HG03460 (cell line): ENCODE measurements around the gene CCDC88B.

Source experiments
- ATAC-seq: cut with Tn5 transposase; IDR thresholded peaks from one replicate; pipeline ENCODE4 v1.9.1; 2021; ENCODE audit not compliant: unreplicated experiment

The CCDC88B gene

DNA sequence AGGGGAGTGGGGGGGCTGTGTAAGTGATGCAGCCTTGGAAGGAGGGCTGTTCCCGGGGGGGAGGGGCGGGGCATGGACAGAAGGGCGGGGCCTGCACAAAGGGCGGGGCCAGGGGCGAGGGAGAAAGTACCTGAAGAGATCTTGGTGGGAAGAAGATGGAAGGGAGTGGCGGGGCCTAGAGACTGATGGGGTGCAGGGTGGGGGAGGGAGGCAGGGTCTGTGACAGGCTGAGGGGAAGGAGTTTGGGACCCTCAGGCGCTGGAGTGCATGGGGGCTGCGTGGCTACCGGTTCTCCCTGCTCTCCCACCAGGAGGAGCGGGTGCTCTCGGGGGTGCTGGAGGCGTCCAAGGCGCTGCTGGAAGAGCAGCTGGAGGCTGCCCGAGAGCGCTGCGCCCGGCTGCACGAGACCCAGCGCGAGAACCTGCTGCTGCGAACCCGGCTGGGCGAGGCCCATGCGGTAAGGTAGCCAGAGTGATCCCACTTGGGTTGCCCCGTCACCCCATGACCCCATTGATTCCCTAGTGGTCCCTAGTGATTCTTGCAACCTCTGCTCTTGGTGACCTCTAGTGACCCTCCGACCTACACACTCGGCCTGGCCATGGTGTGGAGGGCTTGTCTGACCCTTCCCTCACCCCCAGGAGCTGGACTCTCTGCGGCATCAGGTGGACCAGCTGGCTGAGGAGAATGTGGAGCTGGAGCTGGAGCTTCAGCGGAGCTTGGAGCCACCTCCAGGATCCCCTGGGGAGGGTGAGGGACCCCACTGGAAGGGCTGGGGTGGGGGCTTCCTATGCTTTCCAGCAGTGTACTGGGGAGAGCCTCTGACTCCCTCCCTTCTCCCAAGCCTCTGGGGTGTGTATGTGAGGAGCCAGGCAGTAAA is 3.1 kb downstream of the CCDC88B start:
- no peak for ATAC-seq

DNA sequence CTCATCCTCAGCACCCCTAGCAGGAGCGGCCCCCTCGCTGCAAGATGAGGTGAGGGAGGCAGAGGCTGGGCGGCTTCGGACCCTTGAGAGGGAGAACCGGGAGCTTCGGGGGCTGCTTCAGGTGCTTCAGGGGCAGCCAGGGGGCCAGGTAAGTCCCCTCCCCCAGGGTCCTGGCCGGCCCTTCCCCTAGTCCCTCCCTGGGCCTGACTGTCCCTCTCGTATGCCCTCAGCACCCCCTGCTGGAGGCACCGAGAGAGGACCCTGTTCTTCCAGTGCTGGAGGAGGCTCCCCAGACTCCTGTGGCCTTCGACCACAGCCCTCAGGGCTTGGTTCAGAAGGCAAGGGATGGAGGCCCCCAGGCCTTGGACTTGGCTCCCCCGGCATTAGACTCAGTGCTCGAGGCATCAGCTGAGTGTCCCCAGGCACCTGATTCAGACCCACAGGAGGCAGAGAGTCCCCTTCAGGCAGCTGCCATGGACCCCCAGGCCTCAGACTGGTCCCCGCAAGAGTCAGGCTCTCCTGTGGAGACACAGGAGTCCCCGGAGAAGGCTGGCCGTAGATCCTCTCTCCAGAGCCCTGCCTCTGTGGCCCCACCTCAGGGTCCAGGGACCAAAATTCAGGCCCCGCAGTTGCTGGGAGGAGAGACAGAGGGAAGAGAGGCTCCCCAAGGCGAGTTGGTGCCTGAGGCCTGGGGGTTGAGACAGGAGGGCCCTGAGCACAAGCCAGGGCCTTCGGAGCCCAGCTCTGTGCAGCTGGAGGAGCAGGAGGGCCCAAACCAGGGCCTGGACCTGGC is 4.0 kb downstream of the CCDC88B start:
- no peak for ATAC-seq

DNA sequence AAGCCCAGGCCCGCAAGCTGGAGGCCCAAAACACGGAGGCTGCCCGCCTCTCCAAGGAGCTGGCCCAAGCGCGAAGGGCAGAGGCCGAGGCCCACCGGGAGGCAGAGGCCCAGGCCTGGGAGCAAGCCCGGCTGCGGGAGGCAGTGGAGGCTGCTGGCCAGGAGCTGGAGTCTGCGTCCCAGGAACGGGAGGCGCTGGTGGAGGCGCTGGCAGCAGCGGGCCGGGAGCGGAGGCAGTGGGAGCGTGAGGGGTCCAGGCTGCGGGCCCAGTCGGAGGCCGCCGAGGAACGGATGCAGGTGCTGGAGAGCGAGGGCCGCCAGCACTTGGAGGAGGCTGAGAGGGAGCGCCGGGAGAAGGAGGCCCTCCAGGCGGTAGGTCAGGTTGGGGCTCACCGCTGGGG is 4.8 kb downstream of the CCDC88B start:
- no peak for ATAC-seq

DNA sequence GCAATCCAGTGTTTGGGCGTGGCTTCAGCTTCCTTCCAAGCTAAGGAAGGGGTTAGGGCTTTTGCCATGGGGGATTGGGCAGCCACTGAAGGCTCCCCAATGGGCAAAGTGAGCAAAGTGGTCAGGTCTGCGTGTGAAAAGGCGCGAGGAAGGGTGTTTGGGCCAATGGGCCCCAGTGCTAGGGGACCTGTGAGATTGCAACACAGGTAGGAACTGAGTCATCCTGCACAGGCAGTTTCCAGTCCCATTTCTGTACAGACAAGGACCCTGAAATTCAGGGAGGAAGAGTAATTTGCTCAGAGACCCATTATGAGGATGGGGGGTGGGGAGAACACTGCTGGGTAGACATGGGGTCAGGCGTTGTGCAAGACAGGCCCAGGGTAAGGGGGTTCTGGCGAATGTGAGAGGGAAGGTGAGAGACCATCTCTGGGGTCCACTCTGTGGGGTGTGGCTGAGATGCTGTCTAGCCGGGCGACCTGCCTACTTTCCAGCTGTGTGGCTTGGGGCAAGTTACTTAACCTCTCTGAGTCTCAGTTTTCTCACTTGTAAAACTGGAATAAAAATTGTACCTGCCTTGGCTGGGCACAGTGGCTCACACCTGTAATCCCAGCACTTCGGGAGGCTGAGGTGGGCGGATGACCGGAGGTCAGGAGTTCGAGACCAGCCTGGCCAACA is 7.3 kb downstream of the CCDC88B start:
- ATAC-seq: no peak

DNA sequence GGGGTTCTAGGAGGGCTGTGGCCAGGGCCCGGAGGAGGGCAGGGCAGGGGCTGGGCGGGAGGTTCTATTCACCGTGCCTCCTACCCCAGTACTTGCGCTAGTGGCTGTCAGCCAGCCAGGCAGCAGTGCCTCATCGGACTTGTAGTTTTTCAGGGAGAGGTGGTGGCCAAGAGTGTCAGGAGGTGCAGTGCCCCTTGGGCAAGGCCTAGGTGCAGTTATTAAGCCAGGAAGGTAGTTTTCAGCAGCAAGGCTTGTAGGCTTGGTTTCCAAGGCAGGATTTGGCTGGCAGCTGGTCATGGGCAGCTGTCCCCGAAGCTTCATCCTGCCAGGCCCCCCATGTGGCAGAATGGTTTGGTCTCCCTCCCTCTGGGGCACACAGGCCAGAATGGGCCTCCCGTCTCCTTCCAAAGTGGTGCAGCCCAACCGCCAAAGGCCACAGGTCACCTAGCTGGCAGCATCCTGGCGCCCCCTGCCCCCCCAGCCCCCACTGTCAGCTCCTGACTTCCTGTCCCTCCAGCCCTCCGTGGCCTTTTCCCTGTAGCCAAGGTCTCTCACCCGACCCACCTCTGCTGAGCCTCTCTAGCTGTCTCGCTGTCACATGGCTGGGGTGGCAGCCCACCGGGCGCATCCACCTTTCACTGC is 8.5 kb downstream of the CCDC88B start:
- ATAC-seq: no peak

DNA sequence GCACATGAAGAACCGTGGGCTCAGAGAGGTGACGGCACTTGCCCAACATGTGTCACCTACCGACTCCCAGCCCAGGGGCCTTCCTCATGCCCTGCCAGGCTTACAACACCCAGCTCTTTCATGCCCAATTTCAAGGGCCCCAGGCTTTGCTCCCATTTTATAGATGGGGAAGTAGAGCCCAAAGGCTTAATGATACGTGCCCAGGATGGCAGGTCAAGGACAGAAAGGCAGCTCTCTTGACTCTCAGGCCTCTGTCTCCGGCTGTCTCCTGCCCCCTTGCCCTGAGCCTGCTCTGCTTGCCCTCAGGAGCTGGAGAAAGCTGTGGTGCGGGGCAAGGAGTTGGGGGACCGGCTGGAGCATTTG is 9.0 kb downstream of the CCDC88B start:
- no peak for ATAC-seq

DNA sequence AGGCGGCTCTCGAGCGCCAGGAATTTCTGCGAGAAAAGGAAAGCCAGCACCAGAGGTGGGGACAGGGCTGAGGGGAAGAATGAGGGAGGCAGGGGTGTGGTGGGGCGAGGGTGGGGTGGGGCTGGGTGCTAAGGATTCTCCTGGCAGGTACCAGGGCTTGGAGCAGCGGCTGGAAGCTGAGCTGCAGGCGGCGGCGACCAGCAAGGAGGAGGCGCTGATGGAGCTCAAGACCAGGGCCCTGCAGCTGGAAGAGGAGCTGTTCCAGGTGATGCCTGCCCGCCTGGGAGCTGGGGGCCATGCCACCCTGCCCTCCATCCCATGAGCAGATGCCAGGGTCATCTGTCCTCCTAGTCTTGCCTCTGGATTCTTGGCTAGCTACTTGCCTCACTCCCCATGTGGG is 9.4 kb downstream of the CCDC88B start:
- ATAC-seq: no peak

DNA sequence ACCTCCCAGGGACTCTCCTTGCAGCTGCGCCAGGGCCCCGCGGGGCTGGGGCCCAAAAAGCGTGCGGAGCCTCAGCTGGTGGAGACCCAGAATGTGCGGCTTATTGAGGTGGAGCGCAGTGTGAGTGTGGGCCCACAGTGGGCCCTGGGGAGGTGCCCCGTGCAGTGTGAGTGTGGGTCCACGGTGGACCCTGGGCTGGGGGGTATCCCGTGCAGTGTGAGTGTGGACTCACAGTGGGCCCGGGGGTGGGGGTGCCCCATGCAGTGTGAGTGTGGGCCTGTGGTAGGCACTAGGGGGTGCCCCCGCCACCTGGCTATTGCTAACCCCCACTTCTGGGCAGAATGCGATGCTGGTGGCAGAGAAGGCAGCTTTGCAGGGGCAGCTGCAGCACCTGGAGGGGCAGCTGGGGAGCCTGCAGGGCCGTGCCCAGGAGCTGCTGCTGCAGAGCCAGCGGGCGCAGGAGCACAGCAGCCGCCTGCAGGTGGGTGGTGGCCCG is 11.2 kb downstream of the CCDC88B start:
- no peak for ATAC-seq

DNA sequence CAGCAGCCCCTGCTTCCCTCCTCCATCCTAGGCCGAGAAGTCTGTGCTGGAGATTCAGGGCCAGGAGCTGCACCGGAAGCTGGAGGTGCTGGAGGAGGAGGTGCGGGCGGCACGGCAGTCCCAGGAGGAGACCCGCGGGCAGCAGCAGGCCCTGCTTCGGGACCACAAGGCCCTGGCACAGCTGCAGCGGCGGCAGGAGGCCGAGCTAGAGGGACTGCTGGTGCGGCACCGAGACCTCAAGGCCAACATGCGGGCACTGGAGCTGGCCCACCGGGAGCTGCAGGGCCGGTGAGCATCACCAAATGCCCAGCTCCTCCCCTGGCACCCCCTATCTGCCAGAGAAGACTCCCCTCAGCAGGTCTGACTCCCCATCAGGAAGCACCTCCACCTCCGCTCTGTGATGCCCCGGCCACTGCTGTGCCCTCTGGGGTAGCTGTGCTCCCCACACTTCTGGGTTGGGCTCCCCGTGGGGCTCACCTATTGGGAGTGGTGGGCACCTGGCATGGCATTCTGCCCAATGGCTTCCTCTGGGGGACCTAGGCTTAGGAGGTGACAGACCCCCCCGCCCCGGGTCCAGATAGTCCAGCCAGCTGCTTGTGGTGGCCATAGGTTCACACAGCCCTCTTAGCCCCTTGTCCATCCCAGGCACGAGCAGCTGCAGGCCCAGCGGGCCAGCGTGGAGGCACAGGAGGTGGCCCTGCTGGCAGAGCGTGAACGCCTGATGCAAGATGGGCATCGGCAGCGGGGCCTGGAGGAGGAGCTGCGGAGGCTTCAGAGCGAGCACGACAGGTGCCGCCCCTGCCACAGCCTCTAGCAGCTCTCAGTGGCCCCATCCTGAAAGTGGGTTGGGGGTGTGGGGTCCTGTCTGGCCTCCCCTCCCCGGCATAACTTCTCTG is 12.3 kb downstream of the CCDC88B start:
- ATAC-seq: no peak

DNA sequence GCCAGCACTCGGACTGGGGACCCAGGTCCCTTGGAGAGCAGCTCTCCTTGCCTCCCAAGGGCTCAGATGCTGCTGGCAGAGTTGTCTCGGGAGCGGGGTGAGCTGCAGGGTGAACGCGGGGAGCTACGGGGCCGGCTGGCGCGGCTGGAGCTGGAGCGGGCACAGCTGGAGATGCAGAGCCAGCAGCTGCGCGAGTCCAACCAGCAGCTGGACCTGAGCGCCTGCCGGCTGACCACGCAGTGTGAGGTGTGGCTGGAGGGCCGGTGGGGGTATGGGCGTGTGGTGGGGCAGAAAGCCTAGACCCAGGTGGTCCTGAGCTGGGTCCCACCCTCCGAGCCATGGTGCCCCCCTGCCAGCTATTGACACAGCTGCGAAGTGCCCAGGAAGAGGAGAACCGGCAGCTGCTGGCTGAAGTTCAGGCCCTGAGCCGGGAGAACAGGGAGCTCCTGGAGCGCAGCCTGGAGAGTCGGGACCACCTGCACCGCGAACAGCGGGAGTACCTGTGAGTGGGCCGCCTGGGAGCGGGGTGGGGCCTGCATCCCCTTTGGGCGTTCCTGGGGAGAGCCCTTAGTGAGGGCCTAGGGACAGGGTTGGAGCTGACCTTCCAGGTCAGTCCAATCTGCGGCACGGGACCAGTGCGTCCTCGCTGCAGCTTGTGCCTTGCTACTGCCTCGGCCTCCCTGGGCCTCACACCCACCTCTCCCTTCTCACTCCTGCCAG is 13.2 kb downstream of the CCDC88B start:
- no peak for ATAC-seq

DNA sequence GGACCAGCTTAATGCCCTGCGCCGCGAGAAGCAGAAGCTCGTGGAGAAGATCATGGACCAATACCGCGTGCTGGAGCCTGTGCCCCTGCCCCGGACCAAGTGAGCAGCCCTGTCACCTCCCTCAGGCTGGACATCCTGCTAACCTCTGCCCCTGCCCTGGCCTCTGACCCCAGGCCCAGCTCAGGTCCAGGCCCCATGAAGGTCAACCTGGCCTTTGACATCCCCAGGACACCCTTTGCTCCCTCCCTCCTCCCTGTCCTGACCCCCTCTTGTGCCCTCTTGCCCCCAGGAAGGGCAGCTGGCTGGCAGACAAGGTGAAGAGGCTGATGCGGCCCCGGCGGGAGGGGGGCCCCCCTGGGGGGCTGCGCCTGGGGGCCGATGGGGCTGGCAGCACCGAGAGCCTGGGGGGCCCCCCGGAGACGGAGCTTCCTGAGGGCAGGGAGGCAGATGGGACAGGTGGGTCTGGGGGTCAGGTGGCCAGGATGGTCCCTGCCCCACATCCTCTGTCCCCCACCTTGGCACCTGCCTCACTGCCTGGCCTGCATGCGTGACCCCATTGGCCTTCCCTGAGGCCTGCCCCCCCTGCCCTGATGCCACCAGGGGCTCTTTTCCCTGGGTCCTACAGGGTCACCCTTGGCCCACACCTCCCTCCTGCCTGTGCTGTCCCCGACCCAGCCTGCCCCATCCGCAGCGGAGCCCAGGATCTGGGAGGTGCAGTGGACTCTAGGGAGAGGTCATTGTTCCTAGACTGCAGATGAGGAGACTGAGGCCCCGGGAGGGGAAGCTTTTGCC is 13.9 kb downstream of the CCDC88B start:
- ATAC-seq: no peak

DNA sequence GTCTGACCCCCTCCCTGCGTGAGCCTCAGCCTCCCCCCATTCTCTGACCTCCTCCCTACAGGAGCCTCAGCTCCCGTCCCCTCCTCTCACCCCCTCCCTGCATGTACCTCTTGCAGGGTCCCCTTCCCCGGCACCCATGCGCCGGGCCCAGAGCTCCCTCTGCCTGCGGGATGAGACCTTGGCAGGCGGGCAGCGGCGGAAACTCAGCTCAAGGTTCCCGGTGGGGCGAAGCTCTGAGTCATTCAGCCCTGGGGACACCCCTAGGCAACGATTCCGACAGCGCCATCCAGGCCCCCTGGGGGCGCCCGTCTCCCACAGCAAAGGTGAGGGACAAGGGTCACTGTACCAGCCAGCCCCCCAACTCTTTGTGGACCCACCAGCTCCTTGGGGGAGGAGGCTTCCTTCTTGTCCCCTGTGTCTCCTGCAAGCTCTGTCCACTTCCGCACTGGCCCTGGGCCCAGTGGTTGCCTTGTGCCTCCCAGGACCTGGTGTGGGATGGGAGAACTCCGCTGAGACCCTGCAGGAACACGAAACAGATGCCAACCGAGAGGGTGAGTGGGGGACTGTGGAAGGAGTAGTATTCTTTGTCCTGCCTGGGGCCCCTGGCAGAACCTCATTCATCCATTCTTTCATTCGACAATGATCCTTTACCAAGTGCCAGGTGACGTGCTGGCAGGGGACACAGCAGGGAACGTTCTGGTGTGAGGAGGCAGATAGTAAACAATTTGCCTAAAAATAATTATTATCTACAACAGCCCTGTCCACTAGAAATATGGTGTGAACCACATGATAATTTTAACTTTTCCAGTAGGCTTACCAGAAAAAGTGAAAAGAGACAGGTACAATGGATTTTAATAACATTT is 15.3 kb downstream of the CCDC88B start:
- ATAC-seq: no peak

DNA sequence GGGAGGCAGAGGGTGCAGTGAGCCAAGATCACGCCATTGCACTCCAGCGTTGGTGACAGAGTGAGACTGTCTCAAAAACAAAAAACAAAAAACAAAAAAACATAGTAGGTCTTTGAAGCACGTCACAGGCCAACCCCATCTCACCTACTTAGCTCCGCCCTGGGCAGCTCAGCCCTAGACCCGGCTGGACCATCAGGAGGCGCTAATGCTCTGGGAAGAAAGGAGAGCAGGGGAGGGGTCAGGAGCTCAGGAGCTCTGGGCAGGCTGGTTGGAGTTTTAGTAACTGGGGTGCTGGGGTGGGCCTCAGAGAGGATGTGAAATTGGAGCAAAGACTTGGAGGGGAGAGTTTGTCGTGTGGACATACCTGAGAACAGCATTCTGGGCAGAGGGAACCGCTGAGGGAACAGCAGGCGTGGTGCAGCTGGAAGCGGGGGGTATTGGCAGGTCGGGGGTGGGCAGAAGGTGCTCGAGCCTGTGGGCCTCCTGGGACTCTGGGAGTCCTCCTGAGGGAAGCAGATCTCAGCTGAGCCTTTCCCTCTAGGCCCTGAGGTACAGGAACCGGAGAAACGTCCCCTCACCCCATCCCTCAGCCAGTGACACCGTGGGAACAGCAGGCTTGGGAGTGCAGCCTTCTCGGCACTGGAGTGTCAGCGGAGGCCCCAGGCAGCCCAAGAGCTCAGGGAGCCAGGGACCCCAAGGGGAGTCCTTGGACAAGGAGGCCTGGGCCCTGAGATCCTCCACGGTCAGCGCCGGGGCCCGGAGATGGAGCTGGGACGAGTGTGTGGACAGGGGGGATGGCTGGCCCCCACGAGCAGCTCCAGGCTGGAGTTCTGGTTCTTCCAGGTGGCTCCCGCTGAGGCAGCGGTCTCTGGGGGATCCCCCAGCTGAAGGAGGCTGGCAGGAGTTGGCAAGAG is 16.8 kb downstream of the CCDC88B start:
- no peak for ATAC-seq

DNA sequence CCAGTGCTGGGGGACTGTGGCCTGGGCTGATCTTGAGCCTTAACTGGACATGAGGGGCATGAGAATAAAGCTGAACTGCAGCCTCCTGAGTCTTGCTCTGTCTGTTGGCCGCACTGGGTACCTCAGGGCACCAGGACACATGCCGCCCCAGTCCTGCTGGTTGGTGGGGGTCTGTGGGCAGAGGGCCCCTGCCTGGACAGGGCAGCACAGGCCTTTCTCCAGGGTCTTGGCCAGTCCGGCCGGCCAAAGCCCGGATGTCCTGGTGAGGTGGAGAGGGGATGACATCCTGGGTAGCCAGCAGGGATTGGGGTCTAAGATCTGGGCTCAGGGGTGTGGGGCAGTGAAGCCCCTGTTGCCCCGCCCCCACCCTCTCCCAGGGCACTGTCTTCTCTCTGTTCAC is 17.4 kb downstream of the CCDC88B start:
- ATAC-seq: no peak

DNA sequence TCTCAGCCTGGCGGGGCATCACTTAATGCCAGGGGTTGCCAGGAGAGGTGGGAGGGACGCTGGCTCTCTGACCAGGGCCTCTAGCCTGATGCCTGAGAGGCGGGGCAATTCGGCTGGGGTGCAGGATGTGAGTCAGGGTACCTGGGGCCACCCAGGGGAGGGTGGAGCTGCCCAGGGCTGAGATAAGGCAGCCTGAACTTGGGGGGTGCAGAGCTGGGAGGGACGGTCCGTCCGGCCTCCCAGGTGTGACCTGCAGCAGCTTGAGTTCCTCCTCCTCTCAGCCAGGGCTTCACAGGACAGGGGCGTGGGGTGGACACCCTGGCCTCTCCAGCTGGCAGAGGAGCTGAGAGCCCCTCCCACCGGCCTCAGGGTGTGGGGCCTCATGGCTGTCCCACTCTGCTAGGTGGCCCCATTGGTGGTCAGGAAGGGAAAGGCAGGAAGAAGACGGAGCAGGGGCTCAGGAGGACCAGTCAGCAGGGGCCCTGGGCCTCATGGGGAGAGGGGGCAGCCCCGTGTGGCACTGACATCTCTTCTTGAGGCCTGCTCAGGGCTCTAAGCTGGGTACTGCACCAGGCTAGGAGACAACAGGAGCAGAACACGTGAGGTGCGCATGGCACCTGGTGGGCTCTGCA is 18.0 kb downstream of the CCDC88B start:
- no peak for ATAC-seq

DNA sequence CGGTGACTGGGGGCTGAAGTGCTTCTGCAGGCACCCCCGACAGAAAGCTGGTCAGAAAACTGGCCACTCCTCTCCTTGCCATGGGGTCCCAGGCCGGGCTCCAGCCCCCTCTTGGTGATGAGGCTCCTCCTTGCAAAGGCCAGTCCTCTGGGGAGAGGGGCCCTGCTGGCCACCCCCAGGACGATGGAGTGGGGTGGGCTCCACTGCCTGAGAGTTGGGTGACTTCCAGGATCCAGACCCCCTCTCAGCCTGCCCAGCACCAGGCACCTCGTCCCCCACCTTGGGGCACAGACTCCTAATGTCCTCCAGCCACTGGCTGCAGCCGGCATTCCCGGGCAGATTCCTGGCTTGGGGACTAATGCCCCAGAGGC is 18.5 kb downstream of the CCDC88B start:
- ATAC-seq: no peak
